Endothelial cell of umbilical vein (primary cell): ENCODE data around the gene INTS7.

Experiments
- EZH2 ChIP-seq: IDR thresholded peaks from 2 replicates; pipeline ENCODE4 v1.6.1; 2012; ENCODE audit warnings: borderline replicate concordance, low read depth, mild to moderate bottlenecking, moderate library complexity, low read length, inconsistent platforms; ENCODE audit not compliant: severe bottlenecking
- GATA2 ChIP-seq: IDR thresholded peaks from 2 replicates; pipeline ENCODE4 v1.7.0; 2011; ENCODE audit warnings: low read depth, mild to moderate bottlenecking, moderate library complexity, mixed read lengths, low read length; ENCODE audit not compliant: insufficient read length, insufficient read depth
- JUN ChIP-seq: IDR thresholded peaks from 2 replicates; pipeline ENCODE4 v1.6.1; 2011; ENCODE audit warnings: borderline replicate concordance, low read depth; ENCODE audit not compliant: insufficient read length, insufficient read depth
- MAX ChIP-seq: IDR thresholded peaks from 2 replicates; pipeline ENCODE4 v1.6.1; 2011; ENCODE audit not compliant: insufficient read depth, insufficient read length
- POLR2A ChIP-seq: IDR thresholded peaks from 2 replicates; pipeline ENCODE4 v1.6.1; 2012; ENCODE audit warnings: low read depth, mild to moderate bottlenecking, control low read depth, low read length
- POLR2AphosphoS5 ChIP-seq: IDR thresholded peaks from 2 replicates; pipeline ENCODE4 v1.6.1; 2012; ENCODE audit warnings: low read depth, mild to moderate bottlenecking, control low read depth, low read length, moderate library complexity; ENCODE audit not compliant: insufficient read depth
- TF ChIP-seq, protein P1 (sequence below), 2 donors: IDR thresholded peaks; 1 replicate in 1 of 2; 2 replicates in 1 of 2; pipeline ENCODE4 v1.5.1; 2011; ENCODE audit warnings: low read length in 2 of 2, mild to moderate bottlenecking in 2 of 2, moderate library complexity in 2 of 2, control low read depth in 1 of 2, inconsistent platforms in 1 of 2, low read depth in 1 of 2; ENCODE audit not compliant: insufficient read depth in 1 of 2; ENCODE audit errors: extremely low read depth in 1 of 2

DNA sequence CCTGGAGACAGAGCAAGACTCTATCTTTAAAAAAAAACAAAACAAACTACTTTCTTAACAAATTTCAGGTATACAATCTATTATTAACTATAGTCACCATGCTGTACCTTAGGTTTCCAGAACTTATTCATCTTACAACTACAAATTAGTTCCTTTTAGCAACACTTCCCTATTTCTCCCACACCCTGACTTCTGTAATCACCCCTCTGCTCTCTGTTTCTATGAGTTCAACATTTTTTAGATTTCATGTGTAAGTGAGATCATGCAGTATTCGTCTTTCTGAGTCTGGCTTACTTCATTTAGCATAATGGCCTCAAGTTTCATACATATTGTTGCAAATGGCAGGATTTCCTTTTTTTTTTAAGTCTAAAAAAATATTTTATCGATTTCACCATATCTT, 126.9 kb downstream of the INTS7 start:
- TF ChIP-seq, protein P1, sequence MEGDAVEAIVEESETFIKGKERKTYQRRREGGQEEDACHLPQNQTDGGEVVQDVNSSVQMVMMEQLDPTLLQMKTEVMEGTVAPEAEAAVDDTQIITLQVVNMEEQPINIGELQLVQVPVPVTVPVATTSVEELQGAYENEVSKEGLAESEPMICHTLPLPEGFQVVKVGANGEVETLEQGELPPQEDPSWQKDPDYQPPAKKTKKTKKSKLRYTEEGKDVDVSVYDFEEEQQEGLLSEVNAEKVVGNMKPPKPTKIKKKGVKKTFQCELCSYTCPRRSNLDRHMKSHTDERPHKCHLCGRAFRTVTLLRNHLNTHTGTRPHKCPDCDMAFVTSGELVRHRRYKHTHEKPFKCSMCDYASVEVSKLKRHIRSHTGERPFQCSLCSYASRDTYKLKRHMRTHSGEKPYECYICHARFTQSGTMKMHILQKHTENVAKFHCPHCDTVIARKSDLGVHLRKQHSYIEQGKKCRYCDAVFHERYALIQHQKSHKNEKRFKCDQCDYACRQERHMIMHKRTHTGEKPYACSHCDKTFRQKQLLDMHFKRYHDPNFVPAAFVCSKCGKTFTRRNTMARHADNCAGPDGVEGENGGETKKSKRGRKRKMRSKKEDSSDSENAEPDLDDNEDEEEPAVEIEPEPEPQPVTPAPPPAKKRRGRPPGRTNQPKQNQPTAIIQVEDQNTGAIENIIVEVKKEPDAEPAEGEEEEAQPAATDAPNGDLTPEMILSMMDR (IDR thresholded peaks at IDR 0.05; ENCODE audit: extremely low read depth in 1 of 2, insufficient read depth in 1 of 2, low read depth in 1 of 2, low read length in 2 of 2) = no peak
- no peak for TF ChIP-seq POLR2A
- no peak for TF ChIP-seq POLR2AphosphoS5
- TF ChIP-seq MAX = no peak
- TF ChIP-seq EZH2 = no peak
- no peak for TF ChIP-seq GATA2
- no peak for TF ChIP-seq JUN
